NCI-H187 (cell line): ENCODE data around the gene GRID1.
"Not testable (repeated sequence)": the region's sequence is repeated elsewhere in the genome, so short reads cannot be mapped to it uniquely, and the experiment has no call there.

Source experiments
- DNase-seq, 2 experiments: peaks; one replicate each; lab custom pipeline; 2025; lab: John Stamatoyannopoulos, UW

GRID1 gene

GRCh38 chr10:85720931-85721590, 645.5 kb downstream of the GRID1 start:
- DNase-seq: no peak

- no peak for DNase-seq
Observed at GRCh38 chr10:85719408-85719807, 647.2 kb downstream of the GRID1 start.

GRCh38 chr10:85713885-85714284, 652.7 kb downstream of the GRID1 start:
- DNase-seq: no peak

GRCh38 chr10:85702768-85703167, 663.8 kb downstream of the GRID1 start:
- DNase-seq: no peak

- DNase-seq: not testable (repeated sequence)
Observed at GRCh38 chr10:85699066-85699465, 667.5 kb downstream of the GRID1 start.

- DNase-seq: no peak
Observed at GRCh38 chr10:85696893-85697292, 669.7 kb downstream of the GRID1 start.

- DNase-seq: no peak
Observed at GRCh38 chr10:85682621-85683020, 684.0 kb downstream of the GRID1 start.

GRCh38 chr10:85679710-85680109, 686.9 kb downstream of the GRID1 start:
- no peak for DNase-seq

GRCh38 chr10:85679061-85679460, 687.5 kb downstream of the GRID1 start:
- DNase-seq: no peak

GRCh38 chr10:85674851-85675250, 691.7 kb downstream of the GRID1 start:
- DNase-seq: no peak

GRCh38 chr10:85673270-85673669, 693.3 kb downstream of the GRID1 start:
- no peak for DNase-seq

GRCh38 chr10:85671530-85671929, 695.1 kb downstream of the GRID1 start:
- DNase-seq: no peak

- DNase-seq: no peak
Observed at GRCh38 chr10:85668522-85668921, 698.1 kb downstream of the GRID1 start.

GRCh38 chr10:85667638-85668233, 698.9 kb downstream of the GRID1 start:
- no peak for DNase-seq

GRCh38 chr10:85666987-85667386, 699.6 kb downstream of the GRID1 start:
- no peak for DNase-seq

- no peak for DNase-seq
Observed at GRCh38 chr10:85666102-85666501, 700.5 kb downstream of the GRID1 start.

GRCh38 chr10:85665681-85666080, 700.9 kb downstream of the GRID1 start:
- no peak for DNase-seq

- DNase-seq: no peak
Observed at GRCh38 chr10:85665078-85665477, 701.5 kb downstream of the GRID1 start.

GRCh38 chr10:85661123-85661522, 705.5 kb downstream of the GRID1 start:
- no peak for DNase-seq

GRCh38 chr10:85659331-85659730, 707.3 kb downstream of the GRID1 start:
- no peak for DNase-seq

GRCh38 chr10:85658518-85658917, 708.1 kb downstream of the GRID1 start:
- DNase-seq: no peak

GRCh38 chr10:85657476-85658113, 709.0 kb downstream of the GRID1 start:
- DNase-seq: no peak

GRCh38 chr10:85655411-85655810, 711.2 kb downstream of the GRID1 start:
- DNase-seq: no peak

GRCh38 chr10:85651497-85651882, 715.1 kb downstream of the GRID1 start:
- no peak for DNase-seq
